Mesothelial cell of epicardium (in vitro differentiated cells): Measurements from ENCODE around the gene TBC1D5. TPM values are rescaled to one million over a fixed set of nuclear protein-coding genes. Genes with fewer than 3 reads are reported as not detected.

Source experiments
- DNase-seq, 2 experiments: peaks; one replicate each; pipeline ENCODE4 v3.0.0; 2021; ENCODE audit warnings: low spot score in 2 of 2; ENCODE audit not compliant: unreplicated experiment in 2 of 2
- H3K27ac Mint-ChIP-seq: 2 replicates; pipeline ENCODE4 v1.8.0; 2021; ENCODE audit warnings: mixed read lengths
- H3K27me3 Mint-ChIP-seq: 2 replicates; pipeline ENCODE4 v1.8.0; 2021; ENCODE audit warnings: low read depth, mixed read lengths
- H3K36me3 Mint-ChIP-seq: 2 replicates; pipeline ENCODE4 v1.8.0; 2021; ENCODE audit warnings: mixed read lengths
- H3K4me1 Mint-ChIP-seq: 2 replicates; pipeline ENCODE4 v1.8.0; 2021; ENCODE audit warnings: mixed read lengths
- H3K4me3 Mint-ChIP-seq: 2 replicates; pipeline ENCODE4 v1.8.0; 2021; ENCODE audit warnings: mild to moderate bottlenecking, moderate library complexity, mixed read lengths
- H3K9me3 Mint-ChIP-seq: 2 replicates; pipeline ENCODE4 v1.8.0; 2021; ENCODE audit warnings: mixed read lengths
- total RNA-seq: library from RNA; stranded (reverse); gene quantifications from 3 replicates; pipeline ENCODE4 v1.2.1, GENCODE V29; 2021
- TF ChIP-seq, protein P1 (sequence below): fragments of 200-600 bp; sonication (generic); IDR thresholded peaks from one replicate; pipeline ENCODE4 v1.5.0; 2021; ENCODE audit warnings: antibody characterized with exemption; ENCODE audit not compliant: unreplicated experiment

The TBC1D5 gene
- total RNA-seq, 1 donor from 2014 or later, result 75.3 TPM

DNA sequence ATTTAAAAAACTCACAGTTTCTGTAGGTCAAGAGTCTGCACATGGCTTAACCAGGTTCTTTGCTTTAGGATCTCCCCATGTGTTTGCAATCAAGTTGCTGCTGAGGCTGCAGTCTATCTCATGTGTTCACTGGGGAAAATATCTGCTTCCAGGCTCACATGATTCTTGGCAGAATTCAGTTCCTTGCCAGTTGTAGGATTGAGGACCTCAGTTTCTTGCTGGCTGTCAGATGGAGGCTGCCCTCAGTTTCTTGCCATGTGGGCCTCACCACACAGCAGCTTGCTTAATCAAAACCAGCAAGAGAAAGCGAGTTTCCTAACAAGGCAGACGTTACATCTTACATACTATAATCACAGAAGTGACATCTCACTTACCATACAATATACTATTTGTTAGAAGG is 10.0 kb upstream of the TBC1D5 start:
- no peaks in the 10 kb centered on the region for H3K27me3 Mint-ChIP-seq
- no peaks in the 10 kb centered on the region for H3K36me3 Mint-ChIP-seq
- peaks cover 14% of the 10 kb centered on the region for H3K4me1 Mint-ChIP-seq
- H3K9me3 Mint-ChIP-seq, result no peaks in the 10 kb centered on the region
- DNase-seq, result no peak
- H3K4me3 Mint-ChIP-seq, result no peak overlapping the region
- TF ChIP-seq, protein P1, sequence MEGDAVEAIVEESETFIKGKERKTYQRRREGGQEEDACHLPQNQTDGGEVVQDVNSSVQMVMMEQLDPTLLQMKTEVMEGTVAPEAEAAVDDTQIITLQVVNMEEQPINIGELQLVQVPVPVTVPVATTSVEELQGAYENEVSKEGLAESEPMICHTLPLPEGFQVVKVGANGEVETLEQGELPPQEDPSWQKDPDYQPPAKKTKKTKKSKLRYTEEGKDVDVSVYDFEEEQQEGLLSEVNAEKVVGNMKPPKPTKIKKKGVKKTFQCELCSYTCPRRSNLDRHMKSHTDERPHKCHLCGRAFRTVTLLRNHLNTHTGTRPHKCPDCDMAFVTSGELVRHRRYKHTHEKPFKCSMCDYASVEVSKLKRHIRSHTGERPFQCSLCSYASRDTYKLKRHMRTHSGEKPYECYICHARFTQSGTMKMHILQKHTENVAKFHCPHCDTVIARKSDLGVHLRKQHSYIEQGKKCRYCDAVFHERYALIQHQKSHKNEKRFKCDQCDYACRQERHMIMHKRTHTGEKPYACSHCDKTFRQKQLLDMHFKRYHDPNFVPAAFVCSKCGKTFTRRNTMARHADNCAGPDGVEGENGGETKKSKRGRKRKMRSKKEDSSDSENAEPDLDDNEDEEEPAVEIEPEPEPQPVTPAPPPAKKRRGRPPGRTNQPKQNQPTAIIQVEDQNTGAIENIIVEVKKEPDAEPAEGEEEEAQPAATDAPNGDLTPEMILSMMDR, result no peak
- H3K27ac Mint-ChIP-seq, result no peak overlapping the region

DNA sequence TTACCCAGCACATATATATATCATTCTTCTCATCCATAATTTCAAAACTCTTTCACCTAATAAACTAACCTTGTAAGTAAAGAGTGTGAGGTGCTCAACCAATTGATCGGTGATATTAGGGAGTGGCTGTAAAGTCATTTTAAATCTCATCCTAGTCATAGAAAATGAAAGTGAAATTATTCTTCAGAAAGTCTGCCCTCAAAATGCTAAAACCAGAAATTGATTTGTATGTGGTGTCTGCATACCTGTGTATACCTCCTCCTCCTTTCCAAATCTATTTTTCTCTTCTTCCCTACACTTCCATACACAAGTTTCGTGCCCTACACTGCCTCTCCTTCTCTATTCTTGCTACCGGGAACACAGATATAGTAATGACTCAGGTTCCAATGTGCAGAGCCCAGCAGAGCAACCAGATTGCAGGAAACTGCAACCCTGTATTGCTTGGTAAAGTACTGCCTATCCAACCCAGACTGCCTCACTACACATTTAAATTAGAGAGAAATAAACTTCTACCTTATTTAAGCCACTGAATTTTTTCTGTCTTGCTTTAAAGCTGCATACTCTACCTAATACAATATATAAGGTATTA is 7.4 kb upstream of the TBC1D5 start:
- no peaks in the 10 kb centered on the region for H3K27me3 Mint-ChIP-seq
- no peaks in the 10 kb centered on the region for H3K36me3 Mint-ChIP-seq
- DNase-seq, result no peak
- peaks cover 14% of the 10 kb centered on the region for H3K4me1 Mint-ChIP-seq
- TF ChIP-seq, protein P1, result no peak
- H3K4me3 Mint-ChIP-seq, result no peak overlapping the region
- no peaks in the 10 kb centered on the region for H3K9me3 Mint-ChIP-seq
- H3K27ac Mint-ChIP-seq, result no peak overlapping the region

DNA sequence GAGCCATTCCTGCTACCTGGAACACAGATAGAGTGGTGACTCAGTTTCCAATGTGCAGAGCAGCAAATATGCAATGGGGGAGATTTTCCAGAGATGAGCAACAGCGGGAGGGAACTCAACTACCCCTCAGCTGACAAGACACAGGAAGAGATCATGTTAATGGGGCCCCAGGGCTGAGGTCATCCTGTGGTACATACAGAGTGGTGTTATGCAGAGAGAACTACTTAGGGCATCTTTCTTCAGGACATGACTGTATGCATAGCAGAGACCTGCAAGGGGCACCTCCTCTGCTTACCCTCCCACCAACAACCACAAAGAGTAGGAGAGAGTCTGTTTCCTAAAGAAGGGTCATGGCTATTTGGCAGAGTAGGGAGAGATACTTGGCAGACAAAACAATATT is 6.8 kb upstream of the TBC1D5 start:
- no peak overlapping the region for H3K27ac Mint-ChIP-seq
- peaks cover 16% of the 10 kb centered on the region for H3K4me1 Mint-ChIP-seq
- TF ChIP-seq, protein P1, result no peak
- H3K36me3 Mint-ChIP-seq, result no peaks in the 10 kb centered on the region
- H3K4me3 Mint-ChIP-seq, result no peak overlapping the region
- H3K9me3 Mint-ChIP-seq, result no peaks in the 10 kb centered on the region
- no peaks in the 10 kb centered on the region for H3K27me3 Mint-ChIP-seq
- DNase-seq, result no peak

DNA sequence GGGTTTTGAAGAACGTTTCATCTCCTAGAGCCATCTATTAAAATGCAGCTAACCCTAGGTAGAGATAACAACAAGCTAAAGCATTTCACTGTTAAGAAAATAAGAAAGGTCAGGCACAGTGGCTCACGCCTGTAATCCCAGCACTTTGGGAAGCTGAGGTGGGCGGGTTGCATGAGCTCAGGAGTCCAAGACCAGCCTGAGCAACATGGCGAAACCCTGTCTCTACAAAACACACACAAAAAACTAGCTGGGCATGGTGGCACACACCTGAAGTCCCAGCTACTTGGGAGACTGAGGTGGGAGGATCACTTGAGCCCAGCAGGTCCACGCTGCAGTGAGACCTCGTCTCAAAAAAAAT is 5.4 kb upstream of the TBC1D5 start:
- TF ChIP-seq, protein P1, result no peak
- Mint-ChIP-seq H3K27me3 (no peaks in the 10 kb centered on the region), H3K9me3 (no peaks in the 10 kb centered on the region), H3K27ac (no peak overlapping the region), H3K4me3 (no peak overlapping the region), H3K36me3 (no peaks in the 10 kb centered on the region), H3K4me1 (peaks cover 25% of the 10 kb centered on the region)
- no peak for DNase-seq

DNA sequence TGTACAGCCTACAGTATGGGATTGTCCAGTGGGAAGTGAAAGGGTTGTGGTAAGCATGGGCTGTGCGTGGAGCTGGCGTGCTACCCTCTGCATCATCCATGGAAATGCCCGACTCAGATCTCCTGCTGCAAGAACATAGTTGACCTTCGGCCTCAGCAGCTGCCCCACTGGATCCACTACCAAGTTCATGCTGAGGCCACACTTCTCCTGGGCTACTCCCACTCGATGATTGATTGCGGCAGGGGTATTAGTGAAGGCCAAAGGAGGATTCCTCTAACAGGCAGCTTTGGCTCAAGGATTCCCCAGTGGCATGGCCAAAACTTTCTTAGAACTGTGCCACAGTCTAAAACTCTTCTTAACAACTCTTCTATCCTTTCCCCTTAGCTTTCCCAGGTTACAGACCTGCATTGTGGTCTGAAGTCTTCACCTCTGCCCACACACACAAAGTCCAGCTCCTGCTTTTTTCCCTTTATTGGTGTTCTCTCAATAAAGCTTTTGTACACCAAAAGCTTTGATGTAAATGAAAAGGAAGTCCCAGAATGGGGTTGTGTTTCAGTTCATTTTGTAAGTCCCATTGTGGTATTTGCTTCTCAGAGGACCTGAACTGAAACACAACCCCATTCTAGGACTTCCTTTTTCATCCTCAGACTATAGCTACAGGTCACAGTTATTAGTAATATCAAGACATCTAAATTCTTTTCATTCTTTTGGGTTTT is 4.9 kb upstream of the TBC1D5 start:
- no peak for DNase-seq
- Mint-ChIP-seq H3K4me3 (no peak overlapping the region), H3K27me3 (no peaks in the 10 kb centered on the region), H3K27ac (no peak overlapping the region), H3K36me3 (no peaks in the 10 kb centered on the region), H3K9me3 (no peaks in the 10 kb centered on the region), H3K4me1 (peaks cover 23% of the 10 kb centered on the region)
- TF ChIP-seq, protein P1, result no peak
